H1 (cell line): ENCODE data around the gene MRPS6. TPM values are rescaled to one million over a fixed set of nuclear protein-coding genes. Genes with fewer than 3 reads are reported as not detected.

Experiments used
- BACH1 ChIP-seq: IDR thresholded peaks from 2 replicates; pipeline ENCODE4 v1.6.1; 2012; ENCODE audit warnings: low read length, improper control_type of control experiment
- BCL11A ChIP-seq, 2 experiments: IDR thresholded peaks; one replicate each; pipeline ENCODE4 v1.6.1; 2011; ENCODE audit warnings: low read depth in 2 of 2, low read length in 2 of 2, mild to moderate bottlenecking in 2 of 2
- CHD7 ChIP-seq: fragments of 300-600 bp; sonication (generic); IDR thresholded peaks from 2 replicates; pipeline ENCODE4 v1.7.1; 2012; ENCODE audit warnings: low read length, moderate library complexity, mild to moderate bottlenecking, inconsistent platforms; ENCODE audit not compliant: insufficient replicate concordance
- CTBP2 ChIP-seq: IDR thresholded peaks from 2 replicates; pipeline ENCODE4 v1.7.0; 2011; ENCODE audit warnings: borderline replicate concordance, mild to moderate bottlenecking, moderate library complexity, mixed read lengths, low read length; ENCODE audit not compliant: insufficient read depth, insufficient read length
- FOSL1 ChIP-seq: IDR thresholded peaks from 2 replicates; pipeline ENCODE4 v1.6.1; 2011; ENCODE audit warnings: mild to moderate bottlenecking, low read depth, low read length, moderate library complexity; ENCODE audit not compliant: insufficient read depth
- MAFK ChIP-seq: IDR thresholded peaks from 2 replicates; pipeline ENCODE4 v1.6.1; 2012; ENCODE audit warnings: low read depth, mild to moderate bottlenecking, improper control_type of control experiment, low read length
- MAX ChIP-seq: IDR thresholded peaks from 2 replicates; pipeline ENCODE4 v1.6.1; 2012; ENCODE audit warnings: inconsistent platforms
- POLR2A ChIP-seq, 2 experiments: IDR thresholded peaks; 1 replicate in 1 of 2; 2 replicates in 1 of 2; pipeline ENCODE4 v1.6.1; 2011; ENCODE audit warnings: low read depth in 2 of 2, low read length in 2 of 2, mild to moderate bottlenecking in 2 of 2; ENCODE audit errors: control extremely low read depth in 1 of 2
- ZNF274 ChIP-seq: IDR thresholded peaks from 2 replicates; pipeline ENCODE4 v1.7.0; 2012; ENCODE audit warnings: low read length, borderline replicate concordance; ENCODE audit errors: extremely low read depth
- polyA plus RNA-seq, 7 experiments: library from polyadenylated mRNA; depleted of rRNA in 3 of 7; stranded (reverse) in 5 of 7; unstranded in 2 of 7; fragments of >200 nt in 5 of 7; fragments of 200-250 nt in 2 of 7; gene quantifications; 1 replicate in 5 of 7; 2 replicates in 1 of 7; 4 replicates in 1 of 7; pipeline versions ENCODE4 v1.2.1 to v1.2.3, GENCODE V29; 2011 to 2013; ENCODE audit warnings: missing spikeins in 2 of 7, mixed read lengths in 2 of 7
- total RNA-seq: library from RNA; stranded (reverse); fragmentation: NEBNext Ultra II Directional; extraction: Animal tissue kit (Norgen Biotek cat#: 25700); gene quantifications from 2 replicates; pipeline ENCODE4 v1.2.1, GENCODE V29; 2021

MRPS6 gene
- total and polyA plus RNA-seq, 2 of the 8 experiments (the other 6 are each of a cell fraction or from before 2014, with no cell fraction given), result 62.7 to 156 TPM

DNA sequence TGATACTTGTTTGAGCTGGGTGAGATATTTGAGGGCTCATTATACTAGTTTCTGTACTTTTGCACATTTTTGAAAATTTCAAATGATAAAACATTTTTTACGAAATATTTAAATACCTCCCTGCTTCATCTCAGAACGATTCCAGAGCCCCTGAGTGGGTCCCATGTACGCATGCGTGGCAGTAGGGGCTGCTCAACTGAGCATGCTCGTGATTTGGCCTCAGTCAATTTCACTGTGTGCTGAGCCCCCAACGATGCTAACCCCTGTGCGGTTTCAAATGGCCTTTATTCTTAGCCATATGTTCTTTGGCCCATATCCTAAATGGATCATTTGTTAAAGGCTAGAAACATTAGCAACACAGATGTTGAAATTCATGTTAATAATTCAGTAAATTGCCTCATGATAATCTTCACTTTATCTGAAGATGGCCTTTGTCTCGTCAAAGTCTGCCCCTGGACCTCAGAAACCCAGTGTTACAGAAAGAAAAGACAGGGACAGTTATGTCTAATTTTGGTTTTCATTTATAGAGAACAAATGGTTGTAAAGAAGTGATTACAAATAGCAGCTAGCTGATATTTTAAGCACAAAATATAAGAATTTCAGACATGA, 108.2 kb downstream of the MRPS6 start (continued):
- TF ChIP-seq CHD7 (no peak), ZNF274 (no peak), BCL11A (IDR thresholded peaks at IDR 0.05; ENCODE audit: low read depth in 2 of 2, low read length in 2 of 2) (no peak), FOSL1 (no peak), MAX (no peak), CTBP2 (no peak), POLR2A (IDR thresholded peaks at IDR 0.05; ENCODE audit: control extremely low read depth in 1 of 2, low read depth in 2 of 2, low read length in 2 of 2) (no peak), MAFK (no peak), BACH1 (no peak)
